Gastrocnemius medialis (tissue), 4 donors: ENCODE data around the gene GALNT16.

ENCODE experiments used
- POLR2A ChIP-seq, 2 donors: fragments of 450-650 bp; IDR thresholded peaks; one replicate each; pipeline ENCODE4 v1.6.1; 2017; ENCODE audit warnings: antibody characterized with exemption in 2 of 2, mild to moderate bottlenecking in 2 of 2, moderate library complexity in 2 of 2
- TF ChIP-seq, protein P1 (sequence below), 5 experiments: fragments of 450-650 bp in 3 of 5; fragments of 200-600 bp in 2 of 5; sonication (generic) in 2 of 5; IDR thresholded peaks in 4 of 5; conservative IDR thresholded peaks in 1 of 5; 1 replicate in 4 of 5; 2 replicates in 1 of 5; pipeline ENCODE4 v1.5.1; 2016 to 2019; ENCODE audit warnings: antibody characterized with exemption in 5 of 5, mild to moderate bottlenecking in 3 of 5, moderate library complexity in 3 of 5

DNA sequence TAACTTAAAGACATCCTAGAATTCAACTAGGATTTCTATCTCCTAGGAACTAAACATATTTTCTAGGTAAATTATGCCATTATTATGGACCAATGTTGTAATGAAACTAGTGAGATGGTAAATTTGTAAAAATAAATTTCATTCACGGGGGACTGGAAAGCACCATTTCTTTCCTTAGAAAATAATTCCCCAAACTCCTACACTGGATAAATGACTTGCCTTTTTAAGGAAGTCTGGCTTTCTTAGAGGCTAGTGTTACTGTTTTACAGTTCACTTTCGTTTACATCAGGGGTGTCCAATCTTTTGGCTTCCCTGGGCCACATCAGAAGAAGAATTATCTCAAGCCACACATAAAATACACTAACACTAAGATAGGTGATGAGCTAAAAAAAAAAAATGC is 141.9 kb downstream of the GALNT16 start:
- TF ChIP-seq, protein P1, sequence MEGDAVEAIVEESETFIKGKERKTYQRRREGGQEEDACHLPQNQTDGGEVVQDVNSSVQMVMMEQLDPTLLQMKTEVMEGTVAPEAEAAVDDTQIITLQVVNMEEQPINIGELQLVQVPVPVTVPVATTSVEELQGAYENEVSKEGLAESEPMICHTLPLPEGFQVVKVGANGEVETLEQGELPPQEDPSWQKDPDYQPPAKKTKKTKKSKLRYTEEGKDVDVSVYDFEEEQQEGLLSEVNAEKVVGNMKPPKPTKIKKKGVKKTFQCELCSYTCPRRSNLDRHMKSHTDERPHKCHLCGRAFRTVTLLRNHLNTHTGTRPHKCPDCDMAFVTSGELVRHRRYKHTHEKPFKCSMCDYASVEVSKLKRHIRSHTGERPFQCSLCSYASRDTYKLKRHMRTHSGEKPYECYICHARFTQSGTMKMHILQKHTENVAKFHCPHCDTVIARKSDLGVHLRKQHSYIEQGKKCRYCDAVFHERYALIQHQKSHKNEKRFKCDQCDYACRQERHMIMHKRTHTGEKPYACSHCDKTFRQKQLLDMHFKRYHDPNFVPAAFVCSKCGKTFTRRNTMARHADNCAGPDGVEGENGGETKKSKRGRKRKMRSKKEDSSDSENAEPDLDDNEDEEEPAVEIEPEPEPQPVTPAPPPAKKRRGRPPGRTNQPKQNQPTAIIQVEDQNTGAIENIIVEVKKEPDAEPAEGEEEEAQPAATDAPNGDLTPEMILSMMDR (IDR thresholded peaks at IDR 0.05 in 4 of 5, conservative IDR thresholded peaks at IDR 0.05 in 1 of 5): no peak
- no peak for TF ChIP-seq POLR2A (IDR thresholded peaks at IDR 0.05)
